GM19324 (cell line): ENCODE measurements around the gene CD14.
"Not testable (repeated sequence)": the region's sequence is repeated elsewhere in the genome, so short reads cannot be mapped to it uniquely, and the experiment has no call there.

Source experiments
- ATAC-seq: cut with Tn5 transposase; IDR thresholded peaks from one replicate; pipeline ENCODE4 v1.9.1; 2021; ENCODE audit warnings: mild to moderate bottlenecking, moderate library complexity; ENCODE audit not compliant: unreplicated experiment, low FRiP score

Gene CD14

DNA sequence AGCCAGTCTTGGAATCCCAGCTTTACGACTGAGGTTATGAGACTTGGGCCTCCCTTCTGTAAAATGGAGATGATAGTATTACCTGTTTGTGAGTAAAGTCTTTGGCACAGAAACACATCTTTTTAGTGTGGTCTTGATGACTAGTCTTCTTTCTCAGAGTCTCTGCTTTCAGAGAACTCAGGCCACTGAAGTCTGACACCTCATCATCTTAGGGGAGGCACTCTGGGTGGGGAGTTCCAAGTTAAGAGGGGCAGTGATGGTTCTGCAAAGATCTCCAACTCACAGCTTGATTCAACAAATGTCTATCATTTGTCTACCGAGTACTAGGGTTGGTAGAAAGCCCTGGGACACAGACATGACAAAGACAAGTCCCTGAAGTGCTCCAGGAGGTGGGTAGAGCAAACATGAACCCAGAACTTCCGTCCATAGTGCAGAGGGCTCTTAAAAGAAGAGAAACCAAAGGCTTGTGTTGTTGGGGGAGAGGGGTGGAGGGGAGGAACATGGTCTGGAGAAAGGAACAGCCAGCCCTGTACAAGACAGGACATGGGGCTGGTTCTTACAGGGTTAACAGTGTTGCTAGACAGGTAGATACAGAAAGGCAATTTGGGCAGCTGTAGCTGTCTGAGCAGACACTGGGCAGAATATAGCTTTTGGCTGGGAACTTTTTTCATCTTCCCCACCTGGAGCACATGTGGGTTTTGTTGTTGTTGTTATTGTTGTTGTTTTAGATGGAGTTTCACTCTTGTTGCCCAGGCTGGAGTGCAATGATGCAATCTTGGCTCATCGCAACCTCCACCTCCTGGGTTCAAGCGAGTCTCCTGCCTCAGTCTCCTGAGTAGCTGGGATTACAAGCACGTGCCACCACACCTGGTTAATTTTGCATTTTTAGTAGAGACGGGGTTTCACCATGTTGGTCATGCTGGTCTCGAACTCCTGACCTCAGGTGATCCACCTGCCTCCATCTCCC, 2.6 kb upstream of the CD14 start:
- no peak for ATAC-seq

DNA sequence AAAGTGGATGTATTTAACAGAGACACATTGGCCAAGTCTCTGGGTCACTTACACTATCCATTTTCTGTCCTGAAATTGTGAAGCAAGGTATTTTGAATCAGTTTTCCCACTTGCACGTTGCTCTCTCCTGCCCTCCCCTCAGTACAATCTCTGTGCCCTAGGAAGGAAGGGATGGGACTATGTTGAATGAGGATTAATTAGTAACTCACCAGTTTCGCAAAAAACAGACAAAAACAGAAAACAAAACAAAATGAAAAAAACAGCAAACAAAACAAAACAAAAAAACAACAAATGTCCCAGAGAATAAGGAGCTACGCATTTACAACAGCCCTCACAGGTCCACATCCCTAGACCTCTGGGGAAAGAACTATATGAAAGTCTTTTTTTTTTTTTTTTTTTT, 1.1 kb upstream of the CD14 start:
- ATAC-seq = no peak

DNA sequence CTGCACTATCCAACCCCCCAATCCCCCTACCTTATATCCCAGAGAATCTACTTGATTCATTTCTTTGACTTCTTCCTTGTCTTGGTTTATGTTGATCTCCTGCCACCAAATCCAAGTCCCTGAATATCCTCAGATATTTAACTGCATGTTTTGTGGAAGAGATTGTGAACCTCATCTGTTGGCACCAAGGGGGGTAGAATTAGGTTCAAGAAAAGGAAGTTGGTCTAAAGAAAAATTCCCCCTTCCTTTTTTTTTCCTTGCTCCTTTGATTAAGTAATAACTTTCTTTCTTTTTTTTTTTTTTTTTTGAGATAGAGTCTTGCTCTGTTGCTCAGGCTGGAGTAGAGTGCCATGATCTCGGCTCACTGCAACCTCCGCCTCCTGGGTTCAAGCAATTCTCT, 526 bp upstream of the CD14 start:
- ATAC-seq = no peak

DNA sequence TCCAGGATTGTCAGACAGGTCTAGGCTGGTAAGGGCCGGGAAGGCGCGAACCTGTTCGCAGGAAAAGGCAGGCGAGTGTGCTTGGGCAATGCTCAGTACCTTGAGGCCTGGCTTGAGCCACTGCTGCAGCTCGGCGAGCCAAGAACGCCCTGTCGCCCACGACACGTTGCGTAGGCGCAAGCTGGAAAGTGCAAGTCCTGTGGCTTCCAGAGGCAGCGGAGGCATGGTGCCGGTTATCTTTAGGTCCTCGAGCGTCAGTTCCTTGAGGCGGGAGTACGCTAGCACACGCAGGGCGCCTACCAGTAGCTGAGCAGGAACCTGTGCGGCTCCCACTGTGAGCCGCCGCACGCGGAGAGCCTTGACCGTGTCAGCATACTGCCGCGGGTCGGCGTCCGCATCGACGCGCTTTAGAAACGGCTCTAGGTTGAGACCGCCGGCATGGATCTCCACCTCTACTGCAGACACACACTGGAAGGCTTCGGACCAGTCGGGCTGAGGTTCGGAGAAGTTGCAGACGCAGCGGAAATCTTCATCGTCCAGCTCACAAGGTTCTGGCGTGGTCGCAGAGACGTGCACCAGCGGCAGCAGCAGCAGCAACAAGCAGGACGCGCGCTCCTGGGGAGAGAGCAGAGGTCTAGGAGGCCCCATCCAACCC, 482 bp downstream of the CD14 start:
- peak; percentile 70 for ATAC-seq

DNA sequence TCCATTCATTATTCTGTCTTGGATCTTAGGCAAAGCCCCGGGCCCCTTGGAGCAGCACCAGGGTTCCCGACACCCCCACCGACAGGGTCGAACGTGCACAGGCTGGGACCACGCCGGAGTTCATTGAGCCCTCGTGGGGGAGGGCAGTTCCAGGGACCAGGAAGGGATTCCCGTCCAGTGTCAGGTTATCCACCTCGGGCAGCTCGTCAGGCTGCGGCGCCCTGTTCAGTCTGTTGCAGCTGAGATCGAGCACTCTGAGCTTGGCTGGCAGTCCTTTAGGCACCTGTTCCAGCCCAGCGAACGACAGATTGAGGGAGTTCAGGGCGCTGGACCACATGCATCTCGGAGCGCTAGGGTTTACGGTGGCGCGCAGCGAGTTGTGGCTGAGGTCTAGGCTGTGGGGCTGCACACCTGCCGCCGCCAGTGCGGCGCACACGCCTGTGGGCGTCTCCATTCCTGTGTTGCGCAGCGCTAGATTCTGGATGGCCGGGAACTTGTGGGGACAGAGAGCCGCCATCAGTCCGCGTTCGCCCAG, 1.1 kb downstream of the CD14 start:
- ATAC-seq = peak; percentile 35

DNA sequence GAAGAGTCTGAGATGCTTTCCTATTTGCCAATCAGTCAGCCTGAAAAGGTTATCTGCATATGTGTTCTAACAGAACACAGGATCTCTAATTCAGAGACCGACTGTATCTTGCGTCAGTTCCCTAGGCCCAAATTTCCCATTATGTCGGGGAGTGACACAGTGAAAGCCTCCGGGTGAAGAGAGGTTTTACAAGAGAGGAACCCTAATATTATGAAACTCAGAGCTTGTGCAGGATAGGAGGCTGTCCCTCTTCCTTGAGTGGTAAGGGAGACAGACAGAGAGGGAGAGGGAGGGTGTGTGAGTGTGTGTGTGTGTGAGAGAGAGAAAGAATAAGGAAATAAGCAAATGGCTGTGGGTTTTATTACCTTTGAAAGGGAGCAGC, 1.9 kb downstream of the CD14 start:
- no peak for ATAC-seq

DNA sequence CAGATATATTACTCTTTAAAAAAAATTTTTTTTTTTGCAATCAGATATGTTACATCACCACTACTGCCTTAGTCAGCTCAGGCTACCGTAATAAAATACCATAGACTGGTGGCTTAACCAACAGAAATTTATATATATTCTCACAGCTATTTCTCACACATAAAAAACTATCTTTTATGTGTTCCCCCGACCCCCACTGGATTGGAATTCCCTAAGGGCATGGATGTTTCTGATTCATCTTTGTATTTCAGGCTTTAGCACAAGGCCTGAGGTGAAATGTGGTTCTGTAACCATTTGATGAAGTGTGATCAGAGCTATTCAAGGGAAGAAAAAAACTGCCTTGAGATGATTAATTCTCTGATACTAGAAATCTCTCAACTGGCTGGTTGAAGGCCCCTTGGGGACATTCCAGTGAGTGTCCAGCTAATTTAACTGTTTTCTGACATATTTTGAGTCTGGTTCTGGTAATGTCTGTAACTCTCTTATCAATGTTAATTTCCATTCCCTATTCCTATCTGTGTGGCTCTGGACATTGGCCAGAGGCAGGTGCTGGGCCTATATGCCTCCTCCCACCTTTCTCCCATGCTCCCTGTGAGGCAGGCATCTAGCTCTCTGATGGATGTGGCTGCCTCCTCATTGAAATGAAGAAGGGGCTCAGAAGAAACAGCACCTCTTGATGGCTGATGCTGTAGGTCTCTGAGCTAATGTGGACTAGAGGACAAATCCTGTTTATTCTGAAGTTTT, 2.5 kb downstream of the CD14 start:
- no peak for ATAC-seq

DNA sequence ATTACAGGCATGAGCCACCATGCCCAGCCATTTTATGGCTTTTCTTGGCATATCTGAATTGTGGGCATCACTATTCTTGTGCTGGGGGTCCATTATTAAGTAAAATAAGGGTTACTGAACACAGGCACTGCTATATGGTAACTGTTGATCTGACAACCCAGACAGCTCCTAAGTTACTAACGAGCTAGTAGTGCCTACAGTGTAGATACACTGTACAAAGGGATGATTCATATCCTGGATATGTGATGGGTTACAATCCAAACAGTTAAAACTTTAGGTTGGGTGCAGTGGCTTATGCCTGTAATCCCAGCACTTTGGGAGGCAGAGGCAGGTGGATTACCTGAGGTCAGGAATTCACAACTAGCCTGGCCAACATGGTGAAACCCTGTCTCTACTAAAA, 4.3 kb downstream of the CD14 start:
- no peak for ATAC-seq

DNA sequence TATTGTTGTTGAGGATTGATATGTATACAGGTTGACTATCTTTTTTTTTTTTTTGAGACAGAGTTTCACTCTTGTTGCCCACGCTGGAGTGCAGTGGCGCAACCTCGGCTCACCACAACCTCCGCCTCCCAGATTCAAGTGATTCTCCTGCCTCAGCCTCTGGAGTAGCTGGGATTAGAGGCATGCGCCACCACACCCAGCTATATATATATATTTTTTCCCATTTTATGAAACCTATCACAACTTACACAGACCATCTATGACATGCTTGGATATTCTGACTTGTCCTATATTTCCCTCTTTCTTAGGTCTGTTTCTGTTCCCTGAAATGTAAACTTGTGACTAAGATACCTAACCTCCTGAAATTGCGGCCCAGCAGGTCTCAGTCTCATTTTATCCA, 5.0 kb downstream of the CD14 start:
- ATAC-seq = no peak

DNA sequence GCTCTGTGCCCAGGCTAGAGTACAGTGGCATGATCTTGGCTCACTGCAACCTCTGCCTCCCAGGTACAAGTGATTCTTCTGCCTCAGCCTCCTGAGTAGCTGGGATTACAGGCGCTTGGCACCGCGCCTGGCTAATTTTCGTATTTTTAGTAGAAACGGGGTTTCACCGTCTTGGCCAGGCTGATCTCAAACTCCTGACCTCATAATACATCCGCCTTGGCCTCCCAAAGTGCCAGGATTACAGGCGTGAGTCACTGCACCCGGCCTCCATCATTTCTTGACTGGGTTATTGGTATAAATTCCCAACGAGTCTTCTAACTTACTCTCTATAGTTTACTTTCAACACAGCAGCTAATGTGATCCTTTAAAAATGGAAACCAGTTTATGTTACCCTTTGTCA, 8.1 kb downstream of the CD14 start:
- ATAC-seq = not testable (repeated sequence)

DNA sequence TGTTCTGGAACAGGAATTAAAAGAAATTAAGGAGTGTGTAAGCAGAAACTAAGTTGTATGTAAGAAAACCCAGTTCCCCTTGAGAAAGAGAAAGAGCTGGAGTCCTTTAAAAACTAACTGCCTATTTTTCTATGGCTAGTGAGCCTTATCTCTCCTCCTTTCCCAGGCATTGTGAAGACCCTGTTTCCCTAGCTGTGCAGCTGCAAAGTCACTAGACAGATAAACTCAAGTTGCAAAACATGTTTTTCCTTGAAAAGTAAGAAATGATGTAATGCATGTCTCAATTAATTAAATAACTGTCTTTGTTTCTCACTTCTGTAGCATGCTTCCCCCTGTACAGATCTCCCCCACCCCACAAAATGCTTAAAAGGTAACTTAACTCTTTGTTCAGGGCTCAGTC, 9.9 kb downstream of the CD14 start:
- ATAC-seq = not testable (repeated sequence)

DNA sequence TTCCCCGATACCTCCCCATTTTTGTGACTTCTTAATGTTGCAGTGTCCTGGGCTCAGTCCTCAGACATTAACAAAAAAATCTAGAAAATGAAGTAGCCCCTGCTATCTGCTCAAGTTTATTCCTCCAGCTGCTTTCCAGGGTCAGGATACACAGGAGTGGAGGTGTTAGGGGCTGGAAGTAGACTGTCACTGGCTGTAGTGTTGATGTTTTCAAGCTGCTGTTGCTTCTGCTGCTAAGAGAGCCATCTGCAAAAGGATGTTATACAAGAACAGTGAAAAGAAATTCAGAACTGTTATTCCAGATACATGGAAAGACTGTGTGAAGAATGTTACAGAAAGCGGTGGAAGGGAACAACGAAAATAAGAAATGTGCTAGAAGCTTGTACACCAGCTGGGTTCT, 10.7 kb downstream of the CD14 start:
- no peak for ATAC-seq

DNA sequence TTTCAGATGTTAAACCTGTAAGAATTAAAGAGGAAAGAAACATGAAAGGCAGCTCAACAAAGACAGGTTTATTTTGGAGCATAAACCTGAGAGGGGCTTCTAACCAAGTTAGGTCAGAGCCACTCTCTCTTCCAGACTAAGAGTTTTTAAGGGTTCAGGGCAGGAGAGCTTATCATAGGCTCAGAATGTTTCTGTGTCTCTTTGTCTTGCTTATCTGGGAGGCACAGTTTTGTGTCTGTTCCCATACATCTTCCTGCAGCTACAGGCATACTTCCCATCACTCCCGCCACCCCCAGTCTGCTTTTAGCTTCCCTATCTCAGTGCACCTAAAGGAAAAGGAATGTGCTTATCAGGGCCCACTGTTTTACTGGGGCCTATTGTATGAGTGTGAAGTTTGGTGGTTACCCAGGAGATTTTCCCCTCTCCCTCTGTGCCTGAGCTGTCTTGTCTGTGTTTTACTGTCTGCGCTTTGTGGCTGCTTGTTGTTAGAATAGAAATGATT, 21.9 kb downstream of the CD14 start:
- ATAC-seq = no peak

DNA sequence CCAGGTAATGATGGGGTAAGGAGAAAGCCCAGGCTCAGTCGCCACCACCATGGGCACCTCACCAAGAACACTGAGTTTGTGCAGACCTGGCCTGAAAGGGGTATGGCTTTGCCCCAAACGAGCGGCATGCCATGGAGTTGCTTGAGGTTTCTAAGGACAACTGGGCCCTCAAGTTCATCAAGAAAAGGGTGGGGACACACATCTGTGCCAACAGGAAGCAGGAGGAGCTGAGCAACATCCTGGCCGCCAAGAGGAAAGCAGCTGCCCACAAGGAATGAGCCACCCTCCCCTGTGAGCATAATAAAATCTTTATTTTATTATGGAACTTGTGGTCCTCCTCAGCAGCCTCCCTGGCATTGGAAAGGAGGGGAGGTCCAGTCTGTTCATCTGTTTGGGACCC, 23.8 kb downstream of the CD14 start:
- no peak for ATAC-seq

DNA sequence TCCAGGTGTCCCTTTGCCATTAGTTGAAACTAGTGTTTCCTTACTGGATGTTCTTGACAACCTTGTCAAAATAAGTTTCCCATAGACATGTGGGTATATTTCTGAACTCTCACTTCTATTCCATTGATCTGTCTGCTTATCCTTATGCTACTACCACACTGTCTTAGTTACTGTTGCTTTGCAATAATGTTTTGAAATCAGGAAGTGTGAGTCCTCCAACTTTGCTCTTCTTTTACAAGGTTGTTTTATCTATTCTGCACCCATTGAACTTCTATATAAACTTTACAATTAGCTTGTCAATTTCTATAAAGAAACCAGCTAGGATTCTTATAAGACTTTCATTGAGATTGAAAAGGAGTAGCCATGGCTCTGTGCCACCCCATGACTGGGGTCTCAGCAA, 24.3 kb downstream of the CD14 start:
- ATAC-seq = no peak

DNA sequence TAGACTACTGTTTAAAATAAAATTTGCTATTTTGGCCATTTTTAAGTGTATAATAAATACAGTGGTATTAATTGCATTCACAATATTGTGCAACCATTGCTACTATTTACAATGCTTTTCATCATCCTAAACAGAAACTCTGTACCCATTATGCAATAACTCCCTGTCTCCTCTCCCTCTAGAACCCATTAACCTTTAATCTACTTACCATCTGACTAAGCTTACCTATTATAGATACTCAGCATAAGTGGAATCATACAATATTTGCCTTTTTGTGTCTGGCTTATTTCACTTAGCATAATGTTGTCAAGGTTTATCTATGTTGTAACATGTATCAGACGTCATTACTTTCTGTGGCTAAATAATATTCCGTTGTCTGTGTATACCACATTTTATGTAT, 25.9 kb downstream of the CD14 start:
- ATAC-seq = no peak

DNA sequence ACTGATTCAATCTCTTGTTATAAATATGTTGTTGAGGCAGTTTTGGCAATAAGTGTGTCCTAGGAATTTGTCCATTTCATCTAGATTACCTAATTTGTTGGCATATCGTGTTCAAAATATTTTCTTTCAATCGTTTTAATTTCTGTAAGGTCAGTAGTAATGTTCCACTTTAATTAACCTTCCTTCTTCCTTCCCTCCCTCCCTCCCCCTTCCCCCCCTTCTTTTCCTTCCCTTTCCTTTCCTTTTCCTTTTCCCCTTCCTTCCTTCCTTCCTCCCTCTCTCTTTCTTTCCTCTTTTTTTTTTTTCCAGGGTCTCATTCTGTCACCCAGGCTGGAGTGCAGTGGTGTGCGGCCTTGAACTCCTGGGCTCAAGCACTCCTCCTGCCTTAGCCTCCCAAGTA, 27.1 kb downstream of the CD14 start:
- no peak for ATAC-seq

DNA sequence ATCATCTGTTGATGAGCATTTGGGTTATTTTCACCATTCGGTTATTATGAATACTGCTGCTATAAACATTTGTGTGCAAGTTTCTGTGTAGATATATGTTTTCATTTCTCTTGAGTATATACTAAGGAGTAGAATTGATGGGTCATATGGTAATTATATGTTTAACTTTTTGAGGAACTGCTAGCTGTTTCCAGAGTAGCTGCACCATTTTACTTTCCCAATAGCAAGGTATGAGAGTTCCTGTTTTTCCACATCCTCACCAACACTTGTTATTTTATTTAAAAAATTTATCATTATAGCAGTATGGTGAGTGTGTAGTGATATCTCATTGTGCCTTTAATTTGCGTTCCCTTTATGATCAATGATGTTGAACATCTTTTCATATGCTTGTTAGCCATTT, 29.2 kb downstream of the CD14 start:
- ATAC-seq = no peak

DNA sequence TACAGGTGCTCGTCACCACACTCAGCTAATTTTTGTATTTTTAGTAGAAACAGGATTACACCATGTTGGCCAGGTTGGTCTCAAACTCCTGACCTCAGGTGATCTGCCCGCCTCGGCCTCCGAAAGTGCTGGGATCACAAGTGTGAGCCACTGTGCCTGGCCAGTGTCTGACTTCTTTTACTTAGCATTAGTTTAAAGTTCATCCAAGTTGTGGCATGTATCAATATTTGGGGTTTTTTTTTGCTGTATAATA, 29.6 kb downstream of the CD14 start:
- not testable (repeated sequence) for ATAC-seq

DNA sequence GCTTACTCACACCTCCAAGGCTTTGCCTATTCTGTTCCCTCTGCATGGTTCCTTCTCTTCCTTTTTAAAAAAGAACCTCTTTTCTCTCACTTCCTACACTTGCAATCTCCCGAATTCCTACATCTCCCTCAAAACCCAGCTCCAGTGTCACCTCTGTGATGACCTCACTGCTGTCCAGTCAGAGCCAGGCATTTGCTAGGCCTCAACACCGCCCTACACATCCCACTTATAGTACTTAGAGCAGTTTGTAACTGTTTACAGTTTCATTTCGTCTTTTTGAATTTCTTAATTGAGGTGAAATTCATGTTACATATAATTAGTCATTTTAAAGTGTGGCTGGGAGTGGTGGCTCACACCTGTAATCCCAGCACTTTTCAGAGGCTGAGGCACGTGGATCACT, 30.8 kb downstream of the CD14 start:
- ATAC-seq = no peak

DNA sequence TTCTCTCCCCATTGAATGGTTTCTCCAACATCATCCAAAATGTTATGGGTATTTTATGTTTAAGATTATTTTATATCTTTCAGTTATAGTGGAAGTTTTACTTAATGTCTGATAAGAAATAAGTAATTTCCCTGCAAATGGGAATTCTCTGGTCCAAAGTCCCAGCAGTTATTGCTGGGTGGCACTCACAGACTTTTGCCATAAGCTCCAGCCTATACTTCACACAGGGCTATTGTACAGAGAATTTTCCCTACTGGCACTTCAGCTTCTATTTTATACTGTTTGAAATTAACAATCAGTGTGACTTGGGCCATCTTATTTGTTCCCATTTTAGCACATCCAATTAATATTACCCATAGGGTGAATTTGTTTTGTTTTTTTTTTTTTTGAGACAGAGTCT, 32.9 kb downstream of the CD14 start:
- no peak for ATAC-seq
